EH (cell line): Measurements from ENCODE around the gene CNGB1.
"Not testable (repeated sequence)": the region's sequence is repeated elsewhere in the genome, so short reads cannot be mapped to it uniquely, and the experiment has no call there.

ENCODE experiments used
- DNase-seq: peaks from one replicate; pipeline ENCODE4 v3.0.0-alpha.2; 2015; ENCODE audit warnings: low read depth

The CNGB1 gene

GRCh38 chr16:57970970-57971369, at the start of gene CNGB1:
CNGB1 (minus strand) TSS chr16:57971128; CDS start chr16:57967286, 3,842 bp downstream.
- no peak for DNase-seq

GRCh38 chr16:58019866-58020538, 49.1 kb upstream of the CNGB1 start:
- no peak for DNase-seq

GRCh38 chr16:58018803-58019202, 47.9 kb upstream of the CNGB1 start:
- no peak for DNase-seq

GRCh38 chr16:58016840-58017446, 46.0 kb upstream of the CNGB1 start:
- peak; percentile 23 for DNase-seq

- no peak for DNase-seq
Measured at GRCh38 chr16:58013201-58013956, 42.5 kb upstream of the CNGB1 start.

GRCh38 chr16:58012481-58012880, 41.6 kb upstream of the CNGB1 start:
- DNase-seq = no peak

GRCh38 chr16:58011652-58012051, 40.7 kb upstream of the CNGB1 start:
- DNase-seq = peak; percentile 93

GRCh38 chr16:58010886-58011285, 40.0 kb upstream of the CNGB1 start:
- DNase-seq = peak; percentile 56

- no peak for DNase-seq
Measured at GRCh38 chr16:58009856-58010416, 39.0 kb upstream of the CNGB1 start.

- DNase-seq = not testable (repeated sequence)
Measured at GRCh38 chr16:58004736-58005135, 33.8 kb upstream of the CNGB1 start.

GRCh38 chr16:58002936-58003335, 32.0 kb upstream of the CNGB1 start:
- DNase-seq = no peak

GRCh38 chr16:58002416-58002800, 31.5 kb upstream of the CNGB1 start:
- DNase-seq = no peak

- no peak for DNase-seq
Measured at GRCh38 chr16:58001781-58002415, 31.0 kb upstream of the CNGB1 start.

- peak; percentile 83 for DNase-seq
Measured at GRCh38 chr16:58000706-58001676, 30.1 kb upstream of the CNGB1 start, which contains the start of gene USB1. USB1 (plus strand) TSS chr16:58001407; CDS start chr16:58001484, 77 bp downstream.

GRCh38 chr16:57999971-58000705, 29.2 kb upstream of the CNGB1 start, which contains the start of gene ZNF319:
ZNF319 (minus strand) TSS chr16:58000672; CDS start chr16:57998265, 2,407 bp downstream.
- DNase-seq = peak; percentile 29

GRCh38 chr16:57999366-57999970, 28.5 kb upstream of the CNGB1 start:
- DNase-seq = peak; percentile 36

- no peak for DNase-seq
Measured at GRCh38 chr16:57998992-57999365, 28.1 kb upstream of the CNGB1 start.

- DNase-seq = no peak
Measured at GRCh38 chr16:57998486-57998885, 27.6 kb upstream of the CNGB1 start.

GRCh38 chr16:57997528-57998265, 26.8 kb upstream of the CNGB1 start:
- no peak for DNase-seq
